IPS-NIHi7 (cell line): Measurements from ENCODE around the gene BICD2.

ENCODE experiments used
- DNase-seq: peaks from one replicate; pipeline ENCODE4 v3.0.0; 2012; ENCODE audit warnings: mixed read lengths; ENCODE audit errors: extremely low spot score

BICD2 gene

GRCh38 chr9:92668746-92669526 is 95.7 kb downstream of the BICD2 start:
- DNase-seq: peak; percentile 51

DNA sequence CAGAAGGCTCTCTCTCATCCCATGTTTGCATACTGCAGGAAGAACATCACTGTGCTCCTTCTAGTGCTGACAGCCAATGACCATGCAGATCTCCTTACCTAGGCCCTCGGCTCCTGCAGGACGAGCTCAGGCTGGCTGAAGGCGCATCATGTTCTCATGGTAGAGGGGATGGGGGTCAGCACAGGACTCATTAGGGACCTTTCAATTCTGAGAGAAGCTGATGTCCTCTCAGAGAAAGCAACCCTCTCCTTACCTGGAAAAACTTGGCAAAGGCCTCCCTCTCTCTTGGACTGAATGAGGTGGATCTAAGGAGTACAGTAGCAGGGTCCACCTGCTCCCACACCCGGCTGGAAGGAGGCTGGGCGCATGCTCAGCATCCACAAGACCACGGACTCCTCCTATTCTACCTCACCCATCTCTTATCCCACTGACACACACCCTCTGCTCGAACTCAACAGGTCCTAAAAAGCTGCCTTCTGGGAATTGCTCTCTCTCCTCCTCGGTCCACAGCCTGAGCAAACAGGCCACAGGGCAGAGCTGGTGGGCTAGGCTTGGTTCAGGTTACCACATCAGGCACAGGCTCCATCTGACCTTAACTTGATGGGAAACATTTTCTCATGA is 97.6 kb downstream of the BICD2 start:
- DNase-seq: no peak

- DNase-seq: no peak
These were observed 98.4 kb downstream of the BICD2 start for GRCh38 chr9:92666236-92666635.

DNA sequence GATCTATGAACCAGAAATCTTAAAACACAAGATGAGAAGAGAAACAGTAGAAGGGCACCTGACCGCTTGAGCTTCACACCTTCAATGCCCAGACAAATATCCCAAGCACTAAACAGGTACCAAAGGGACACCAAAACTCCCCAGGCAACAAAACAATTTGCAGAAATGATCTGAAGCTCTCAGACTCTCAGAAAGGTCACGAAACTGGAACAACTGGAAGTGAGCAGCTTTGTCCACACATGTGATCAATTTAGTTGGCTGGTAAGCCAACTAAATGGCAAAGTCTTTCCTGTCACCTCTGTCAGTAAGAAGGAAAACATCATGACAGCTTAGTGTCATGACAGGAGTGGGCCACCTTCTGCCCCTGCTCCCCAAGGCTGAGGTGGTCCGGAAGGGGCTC is 98.8 kb downstream of the BICD2 start:
- DNase-seq: no peak

DNA sequence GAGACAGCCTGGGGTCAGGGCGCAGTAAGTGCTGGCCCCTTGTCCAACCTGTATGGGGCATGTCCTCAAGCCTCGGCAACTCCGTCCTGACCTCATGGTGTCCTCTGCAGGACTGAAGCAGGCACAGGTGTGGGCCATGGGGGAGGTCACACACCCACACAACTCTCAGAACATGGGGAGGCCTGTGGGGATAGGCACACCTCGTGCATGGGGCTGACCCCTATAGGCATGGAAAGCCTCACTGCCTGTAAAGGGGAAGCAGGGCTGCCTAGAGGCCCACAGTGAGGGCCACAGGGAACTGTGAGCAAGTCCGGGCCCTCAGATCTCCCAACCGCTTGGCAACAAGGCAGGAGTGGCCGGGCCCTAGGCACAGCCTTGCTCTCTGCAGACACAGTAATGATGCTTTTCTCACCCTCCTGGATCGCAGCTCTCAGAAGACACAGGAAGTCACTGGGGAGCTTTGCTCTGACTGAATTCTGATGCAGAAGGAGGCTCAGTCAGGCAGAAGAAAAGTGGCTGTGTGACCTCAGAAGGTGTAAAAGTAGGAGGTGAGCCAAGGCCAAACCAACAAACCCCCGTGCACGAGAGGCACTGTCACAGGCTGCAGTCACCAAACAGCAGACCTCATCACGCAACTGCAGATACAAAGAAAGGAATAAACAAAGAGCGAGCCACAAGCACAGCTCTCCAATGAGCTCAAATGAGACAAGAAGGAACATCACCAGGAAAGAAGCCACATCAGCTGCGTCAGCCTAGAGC is 100.1 kb downstream of the BICD2 start:
- no peak for DNase-seq

- no peak for DNase-seq
These were observed 100.7 kb downstream of the BICD2 start for GRCh38 chr9:92663951-92664350.

- DNase-seq: no peak
These were observed 101.5 kb downstream of the BICD2 start for GRCh38 chr9:92663126-92663525.

DNA sequence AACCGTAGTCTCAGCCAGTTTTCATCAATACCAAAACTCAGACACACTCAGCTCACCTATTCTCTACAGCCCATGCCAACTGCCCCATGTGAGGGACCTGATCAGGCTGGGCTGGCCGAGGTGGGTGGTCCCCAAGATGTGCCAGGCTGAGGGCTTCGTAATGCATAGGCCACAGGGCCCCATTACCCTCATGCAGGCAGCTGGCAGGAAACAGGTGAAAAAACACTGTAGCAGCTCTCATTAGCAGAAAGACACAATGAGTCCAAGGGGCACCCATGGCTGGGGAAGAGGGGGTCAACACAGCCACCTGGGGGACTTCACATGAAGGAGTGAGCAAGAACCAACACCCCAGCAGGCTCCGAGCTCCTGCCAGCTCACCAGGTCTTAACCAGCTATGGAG is 102.9 kb downstream of the BICD2 start:
- no peak for DNase-seq
